ENCODE data around the gene DDX28. TPM values are rescaled to one million over a fixed set of nuclear protein-coding genes. Genes with fewer than 3 reads are reported as not detected.
"Not testable (repeated sequence)": the region's sequence is repeated elsewhere in the genome, so short reads cannot be mapped to it uniquely, and the experiment has no call there.

DDX28 gene
- total and polyA plus RNA-seq, 2 donors from 2014 or later, result 10.6 to 13.1 TPM

DNA sequence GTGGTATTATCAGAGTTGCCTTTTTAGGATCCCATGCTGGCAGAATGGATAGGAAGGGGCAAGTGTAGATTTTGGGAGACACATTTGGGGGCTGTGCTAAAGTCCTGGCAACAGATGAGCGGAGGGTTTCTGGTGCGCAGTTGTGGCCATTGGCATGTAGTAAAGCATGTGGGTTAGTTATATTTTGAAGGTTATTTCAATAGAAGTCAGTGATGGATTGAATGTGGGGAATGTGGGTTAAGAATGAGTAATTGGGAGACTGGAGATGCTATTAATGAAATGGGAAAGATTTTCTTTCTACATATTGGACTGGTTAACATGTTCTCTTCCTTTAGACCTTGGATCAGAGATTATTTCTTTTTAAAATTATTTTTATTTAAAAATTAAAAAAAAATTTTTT lies 10.1 kb upstream of the DDX28 start:
- H3K4me3 ChIP-seq (ENCODE audit: low read length in 3 of 3), result no peak overlapping the region
- intact Hi-C loops (cut with DNase I), result no loop called here
- H3K9me3 ChIP-seq (ENCODE audit: control insufficient read depth in 2 of 3, insufficient read depth in 1 of 3, low read length in 3 of 3), result no peaks in the 10 kb centered on the region
- no peaks in the 10 kb centered on the region for H3K4me1 ChIP-seq (ENCODE audit: control insufficient read depth in 2 of 3, insufficient read depth in 2 of 3, low read depth in 1 of 3, low read length in 3 of 3)
- H3K27ac ChIP-seq (ENCODE audit: low read depth in 2 of 2, low read length in 2 of 2), result no peak overlapping the region
- H3K27me3 ChIP-seq (ENCODE audit: control insufficient read depth, insufficient read depth, low read length), result no peaks in the 10 kb centered on the region
- TF ChIP-seq, protein P1, sequence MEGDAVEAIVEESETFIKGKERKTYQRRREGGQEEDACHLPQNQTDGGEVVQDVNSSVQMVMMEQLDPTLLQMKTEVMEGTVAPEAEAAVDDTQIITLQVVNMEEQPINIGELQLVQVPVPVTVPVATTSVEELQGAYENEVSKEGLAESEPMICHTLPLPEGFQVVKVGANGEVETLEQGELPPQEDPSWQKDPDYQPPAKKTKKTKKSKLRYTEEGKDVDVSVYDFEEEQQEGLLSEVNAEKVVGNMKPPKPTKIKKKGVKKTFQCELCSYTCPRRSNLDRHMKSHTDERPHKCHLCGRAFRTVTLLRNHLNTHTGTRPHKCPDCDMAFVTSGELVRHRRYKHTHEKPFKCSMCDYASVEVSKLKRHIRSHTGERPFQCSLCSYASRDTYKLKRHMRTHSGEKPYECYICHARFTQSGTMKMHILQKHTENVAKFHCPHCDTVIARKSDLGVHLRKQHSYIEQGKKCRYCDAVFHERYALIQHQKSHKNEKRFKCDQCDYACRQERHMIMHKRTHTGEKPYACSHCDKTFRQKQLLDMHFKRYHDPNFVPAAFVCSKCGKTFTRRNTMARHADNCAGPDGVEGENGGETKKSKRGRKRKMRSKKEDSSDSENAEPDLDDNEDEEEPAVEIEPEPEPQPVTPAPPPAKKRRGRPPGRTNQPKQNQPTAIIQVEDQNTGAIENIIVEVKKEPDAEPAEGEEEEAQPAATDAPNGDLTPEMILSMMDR (IDR thresholded peaks at IDR 0.05; ENCODE audit: borderline replicate concordance, extremely low read depth, insufficient read depth), result no peak
- peaks cover 0 to 2% (median 0%) of the 10 kb centered on the region in 3 donors for H3K36me3 ChIP-seq (ENCODE audit: control insufficient read depth in 2 of 3, insufficient read depth in 3 of 3, low read length in 3 of 3)
- FAIRE-seq, result no peak
- no peak overlapping the region for H3K9ac ChIP-seq (ENCODE audit: low read length in 3 of 3)
- DNase-seq, result no peak

DNA sequence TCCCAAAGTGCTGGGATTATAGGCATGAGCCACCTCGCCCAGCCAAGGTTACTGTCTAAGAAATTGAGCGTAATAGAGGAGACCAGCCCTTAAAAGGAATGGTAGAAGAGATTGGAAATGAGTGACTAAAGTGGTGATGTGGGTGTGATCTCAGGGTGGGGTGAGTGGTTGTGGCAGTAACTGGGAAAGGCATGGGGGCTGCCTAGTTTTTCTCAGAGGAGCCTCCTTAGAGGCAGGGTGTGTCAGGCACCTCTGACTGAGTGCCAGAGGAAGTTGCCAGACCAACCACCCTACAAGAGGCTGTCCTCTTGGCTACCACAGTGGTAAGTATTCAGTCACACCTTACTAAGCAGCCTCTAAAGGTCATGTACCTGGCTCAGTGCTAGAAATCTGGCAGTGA lies 8.9 kb upstream of the DDX28 start:
- Histone ChIP-seq H3K4me3 (ENCODE audit: low read length in 3 of 3) (no peak overlapping the region), H3K4me1 (ENCODE audit: control insufficient read depth in 2 of 3, insufficient read depth in 2 of 3, low read depth in 1 of 3, low read length in 3 of 3) (no peaks in the 10 kb centered on the region), H3K9ac (ENCODE audit: low read length in 3 of 3) (no peak overlapping the region), H3K36me3 (ENCODE audit: control insufficient read depth in 2 of 3, insufficient read depth in 3 of 3, low read length in 3 of 3) (no peaks in the 10 kb centered on the region), H3K9me3 (ENCODE audit: control insufficient read depth in 2 of 3, insufficient read depth in 1 of 3, low read length in 3 of 3) (no peaks in the 10 kb centered on the region), H3K27me3 (ENCODE audit: control insufficient read depth, insufficient read depth, low read length) (no peaks in the 10 kb centered on the region), H3K27ac (ENCODE audit: low read depth in 2 of 2, low read length in 2 of 2) (no peak overlapping the region)
- no peak for FAIRE-seq
- no peak for DNase-seq
- TF ChIP-seq, protein P1 (IDR thresholded peaks at IDR 0.05; ENCODE audit: borderline replicate concordance, extremely low read depth, insufficient read depth), result no peak
- intact Hi-C loops (cut with DNase I), result no loop called here

DNA sequence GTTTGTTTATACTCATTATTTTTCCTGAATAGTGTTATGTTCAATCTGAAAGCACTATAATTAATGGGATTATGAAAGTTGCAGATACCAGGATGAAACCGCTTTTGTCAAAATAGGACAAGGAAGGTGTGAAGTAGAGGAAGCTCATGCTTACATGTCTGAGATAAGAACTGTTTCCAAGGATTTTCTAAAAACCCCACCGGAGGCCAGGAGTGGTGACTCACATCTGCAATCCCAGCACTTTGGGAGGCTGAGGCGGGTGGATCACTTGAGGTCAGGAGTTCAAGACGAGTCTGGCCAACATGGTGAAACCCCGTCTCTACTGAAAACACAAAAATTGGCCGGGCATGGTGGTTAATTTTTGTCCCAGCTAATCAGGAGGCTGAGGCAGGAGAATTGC lies 7.1 kb upstream of the DDX28 start:
- H3K9me3 ChIP-seq (ENCODE audit: control insufficient read depth in 2 of 3, insufficient read depth in 1 of 3, low read length in 3 of 3); H3K4me3 ChIP-seq (ENCODE audit: low read length in 3 of 3); H3K36me3 ChIP-seq (ENCODE audit: control insufficient read depth in 2 of 3, insufficient read depth in 3 of 3, low read length in 3 of 3); intact Hi-C loops (cut with DNase I); FAIRE-seq; H3K4me1 ChIP-seq (ENCODE audit: control insufficient read depth in 2 of 3, insufficient read depth in 2 of 3, low read depth in 1 of 3, low read length in 3 of 3); H3K27me3 ChIP-seq (ENCODE audit: control insufficient read depth, insufficient read depth, low read length); H3K27ac ChIP-seq (ENCODE audit: low read depth in 2 of 2, low read length in 2 of 2); H3K9ac ChIP-seq (ENCODE audit: low read length in 3 of 3): not testable (repeated sequence)
- peak in 1 of 5 donors; percentile 24 for DNase-seq

DNA sequence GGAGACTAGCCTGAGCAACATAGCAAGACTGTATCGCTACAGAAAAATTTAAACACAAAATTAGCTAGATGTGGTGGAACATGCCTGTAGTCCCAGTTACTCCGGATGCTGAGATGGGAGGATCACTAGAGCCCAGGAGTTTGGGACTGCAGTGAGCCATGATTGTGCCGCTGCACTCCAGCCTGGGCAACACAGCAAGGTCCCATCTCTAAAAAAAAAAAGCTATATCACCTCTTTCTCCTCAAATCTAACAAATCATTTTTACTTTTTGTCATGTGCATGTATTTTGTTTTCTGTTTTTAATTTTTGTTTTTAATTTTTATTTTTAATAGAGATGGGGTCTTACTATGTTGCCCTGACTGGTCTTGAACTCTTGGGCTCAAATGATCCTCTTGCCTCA lies 6.0 kb upstream of the DDX28 start:
- no peaks in the 10 kb centered on the region for H3K9me3 ChIP-seq (ENCODE audit: control insufficient read depth in 2 of 3, insufficient read depth in 1 of 3, low read length in 3 of 3)
- H3K9ac ChIP-seq (ENCODE audit: low read length in 3 of 3), result no peak overlapping the region
- no peak overlapping the region for H3K4me3 ChIP-seq (ENCODE audit: low read length in 3 of 3)
- DNase-seq (no peak), FAIRE-seq (no peak)
- TF ChIP-seq, protein P1 (IDR thresholded peaks at IDR 0.05; ENCODE audit: borderline replicate concordance, extremely low read depth, insufficient read depth), result no peak
- H3K27me3 ChIP-seq (ENCODE audit: control insufficient read depth, insufficient read depth, low read length), result no peaks in the 10 kb centered on the region
- H3K27ac ChIP-seq (ENCODE audit: low read depth in 2 of 2, low read length in 2 of 2), result no peak overlapping the region
- intact Hi-C loops (cut with DNase I), result no loop called here
- no peaks in the 10 kb centered on the region for H3K36me3 ChIP-seq (ENCODE audit: control insufficient read depth in 2 of 3, insufficient read depth in 3 of 3, low read length in 3 of 3)
- H3K4me1 ChIP-seq (ENCODE audit: control insufficient read depth in 2 of 3, insufficient read depth in 2 of 3, low read depth in 1 of 3, low read length in 3 of 3), result no peaks in the 10 kb centered on the region

All from kidney (tissue), 14 donors.